ENCODE results near the gene ILDR2.

The ILDR2 gene

DNA sequence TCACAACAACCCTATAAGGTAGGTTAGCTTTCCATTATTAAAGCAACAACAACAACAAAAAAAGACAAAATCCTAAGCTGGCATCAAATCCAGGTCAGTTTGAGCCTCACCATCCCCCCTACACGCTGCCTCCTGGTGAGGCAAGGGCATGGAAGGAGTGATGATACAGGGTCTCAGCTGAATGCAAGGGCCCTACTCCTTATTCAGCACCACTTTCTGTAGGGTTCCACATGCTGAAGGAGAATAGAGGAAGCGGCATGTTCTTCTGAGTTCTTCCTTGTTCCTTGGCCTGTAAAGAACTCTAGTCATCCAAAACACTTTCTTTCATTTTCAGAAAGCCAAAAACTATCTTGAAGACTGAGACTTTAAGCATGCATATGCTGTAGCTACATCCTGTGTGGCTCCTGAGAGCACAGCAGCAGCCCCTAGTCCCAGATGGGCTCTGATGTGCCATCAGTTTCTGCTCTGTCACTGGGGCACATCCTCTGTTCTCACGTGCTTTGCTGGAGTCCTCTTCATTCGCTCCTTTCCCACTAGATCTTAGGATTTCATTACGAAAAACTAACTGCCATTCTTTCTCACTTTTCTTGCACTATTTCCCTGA is 6.2 kb downstream of the ILDR2 start:
- DNase-seq = no peak

GRCh38 chr1:166960858-166961474 is 14.4 kb downstream of the ILDR2 start:
- DNase-seq = no peak

DNA sequence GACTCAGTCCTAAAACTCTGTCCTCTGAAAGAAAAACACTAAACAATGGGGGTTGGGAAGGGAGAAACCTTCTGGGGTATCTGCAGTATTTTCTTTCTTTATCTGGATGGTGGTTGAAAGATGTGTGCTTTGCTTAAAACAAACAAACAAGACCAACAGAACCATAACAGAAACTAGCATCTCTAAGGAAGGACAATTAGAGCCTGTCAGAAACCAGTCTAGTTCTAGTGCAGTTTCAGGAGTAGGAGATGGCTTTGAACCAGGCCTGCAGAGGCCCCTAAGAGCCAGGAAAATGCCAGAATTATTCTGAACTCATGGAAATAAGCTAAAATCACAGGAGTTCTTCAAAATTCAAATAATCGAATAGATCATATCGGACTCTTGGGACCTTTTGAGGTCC is 18.5 kb downstream of the ILDR2 start:
- DNase-seq = no peak

DNA sequence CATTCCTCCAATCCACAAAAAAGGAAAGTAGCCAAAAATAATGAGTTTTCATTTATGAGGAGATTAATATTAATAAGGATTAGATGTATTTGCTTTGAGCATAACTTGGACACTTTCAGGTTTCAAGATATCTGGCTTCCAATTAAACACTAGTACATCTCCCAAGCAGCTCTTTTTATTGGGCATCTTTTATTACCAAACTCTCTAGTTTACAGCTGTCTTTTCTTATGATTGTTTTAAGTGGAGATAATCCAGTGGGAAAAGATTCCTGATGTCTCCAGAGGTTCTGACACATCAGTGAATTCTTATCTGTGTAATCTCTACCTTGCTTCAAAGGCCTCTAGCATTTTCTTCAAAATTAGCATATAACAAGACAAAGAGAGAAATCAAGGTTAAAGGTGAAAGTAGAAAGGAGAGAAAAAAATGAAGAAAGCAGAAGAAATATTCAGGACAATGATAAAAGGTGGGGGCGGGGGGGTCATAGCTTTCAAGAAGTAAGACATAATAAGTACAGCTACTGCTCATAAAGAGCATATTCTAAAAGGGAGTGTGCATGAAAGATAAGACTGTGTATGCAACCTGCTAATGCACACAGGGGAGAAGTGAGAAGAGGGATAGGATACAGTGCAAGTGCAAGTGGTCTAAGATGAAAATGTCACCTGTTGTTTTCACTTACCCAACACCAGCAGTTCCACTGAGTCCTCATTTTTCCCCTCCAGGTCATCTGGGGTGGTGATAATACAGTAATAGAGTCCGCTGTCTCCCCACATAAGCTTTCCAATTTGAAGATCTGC is 19.1 kb downstream of the ILDR2 start:
- no peak for DNase-seq

DNA sequence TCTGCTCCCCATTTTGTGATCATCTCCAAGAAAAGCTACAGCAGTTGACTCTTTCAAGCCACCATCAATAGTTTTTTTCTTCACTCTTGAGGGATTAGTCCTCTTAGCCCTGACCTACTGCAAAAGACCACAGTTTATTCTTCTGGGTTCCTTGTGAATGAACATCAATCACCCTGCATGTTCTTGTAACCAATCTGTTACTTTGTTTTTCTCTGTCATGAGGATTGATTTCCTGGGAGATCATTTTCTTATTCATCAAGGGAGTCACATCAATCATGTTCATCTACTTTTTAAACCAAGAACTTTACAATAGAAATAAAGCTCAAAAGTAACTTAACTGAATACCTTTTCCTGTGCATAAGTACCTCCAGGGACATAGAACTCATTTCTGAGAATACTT is 21.8 kb downstream of the ILDR2 start:
- DNase-seq = no peak

GRCh38 chr1:166952002-166952746 is 23.2 kb downstream of the ILDR2 start:
- DNase-seq = no peak

DNA sequence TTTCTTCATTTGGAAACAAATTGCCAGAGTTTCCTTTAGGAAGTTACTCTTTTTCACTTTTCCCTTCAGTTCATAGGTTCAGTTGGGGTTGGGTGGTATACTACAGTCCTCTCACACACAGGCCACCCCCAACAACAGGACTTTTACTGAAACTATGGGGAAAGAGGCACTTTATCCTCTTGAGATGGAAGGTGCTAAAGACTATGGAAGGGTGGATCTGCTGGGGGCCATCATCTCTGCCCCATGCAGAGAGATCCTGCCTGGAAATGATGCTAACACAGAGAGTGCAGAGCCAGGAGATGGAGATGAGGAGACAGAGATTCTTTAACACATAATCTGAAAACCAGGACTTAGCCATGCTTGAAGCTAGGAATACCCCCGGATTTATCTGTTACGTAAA is 24.3 kb downstream of the ILDR2 start:
- DNase-seq = no peak

DNA sequence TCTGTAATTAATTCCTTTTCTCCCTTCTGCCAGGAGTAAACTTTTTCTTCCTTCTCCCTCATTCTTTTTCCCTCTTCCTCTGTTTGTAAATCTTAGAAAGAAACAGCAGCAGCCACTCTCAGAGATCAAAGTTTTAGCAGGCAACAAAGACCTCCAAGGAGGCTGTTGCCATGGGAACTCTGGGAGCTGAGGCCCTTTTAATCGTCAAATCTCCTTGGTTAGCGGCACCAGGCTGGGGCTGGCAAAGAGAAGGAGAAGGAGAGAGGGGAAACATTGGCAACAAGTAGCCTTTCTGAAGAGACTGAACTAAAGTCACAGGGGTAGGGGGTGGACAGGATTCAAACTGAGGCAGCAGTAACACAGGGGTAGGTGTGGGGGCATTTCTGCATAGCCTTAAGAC is 25.2 kb downstream of the ILDR2 start:
- no peak for DNase-seq

DNA sequence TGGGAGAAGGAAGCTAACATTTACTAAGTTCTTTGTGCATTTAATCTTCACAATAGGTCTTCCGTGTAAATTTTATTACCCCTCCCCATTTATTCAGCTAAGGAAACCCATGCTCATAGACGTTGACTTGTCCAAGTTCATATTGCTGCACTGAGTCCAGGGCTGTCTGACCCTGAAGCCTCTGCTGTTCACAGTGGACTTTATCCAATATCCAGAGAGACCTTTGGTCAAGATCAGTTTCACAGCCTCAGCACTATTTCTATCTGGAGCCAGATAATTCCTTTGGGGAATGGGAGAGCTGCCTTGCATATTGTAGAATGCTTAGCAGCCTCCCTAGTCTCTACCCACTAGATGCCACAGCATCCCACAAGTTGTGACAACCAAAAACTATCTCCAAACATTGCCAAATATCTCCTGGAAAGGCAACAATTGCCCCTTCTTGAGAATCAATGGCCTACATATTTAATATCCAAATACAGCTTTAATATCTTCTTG is 26.4 kb downstream of the ILDR2 start:
- no peak for DNase-seq

DNA sequence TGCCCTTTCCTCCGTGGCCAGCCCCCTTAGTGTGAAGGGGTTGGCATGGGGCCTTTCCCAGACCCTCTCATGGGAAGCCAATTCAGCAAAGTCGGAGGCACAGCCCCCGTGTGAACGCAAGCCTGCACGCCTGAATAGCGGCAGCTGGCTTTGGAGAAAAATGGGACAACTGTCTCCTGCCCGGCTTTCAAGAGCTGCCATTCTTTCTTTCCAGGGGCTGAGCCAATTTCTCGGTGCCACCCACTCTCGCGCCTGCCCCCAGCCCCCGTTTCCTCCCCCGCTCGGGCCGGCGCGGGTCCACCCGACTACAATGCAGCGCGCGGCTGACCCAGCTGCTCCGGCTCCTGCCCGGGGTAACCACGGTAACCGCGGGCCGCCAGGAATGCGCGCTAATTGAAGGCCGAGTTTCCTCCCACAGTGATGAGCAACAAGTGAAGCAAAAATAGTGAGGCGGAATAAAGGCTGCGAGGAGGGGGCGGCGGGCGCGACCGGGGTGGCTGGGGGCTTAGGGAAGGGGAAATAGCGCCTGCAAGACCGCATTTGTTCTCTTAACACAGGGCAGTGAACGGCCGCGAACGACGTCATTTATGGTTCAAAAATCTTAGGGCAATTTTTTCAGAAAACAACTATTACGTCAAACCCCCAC is 27.8 kb downstream of the ILDR2 start:
- peak; percentile 77 for DNase-seq

DNA sequence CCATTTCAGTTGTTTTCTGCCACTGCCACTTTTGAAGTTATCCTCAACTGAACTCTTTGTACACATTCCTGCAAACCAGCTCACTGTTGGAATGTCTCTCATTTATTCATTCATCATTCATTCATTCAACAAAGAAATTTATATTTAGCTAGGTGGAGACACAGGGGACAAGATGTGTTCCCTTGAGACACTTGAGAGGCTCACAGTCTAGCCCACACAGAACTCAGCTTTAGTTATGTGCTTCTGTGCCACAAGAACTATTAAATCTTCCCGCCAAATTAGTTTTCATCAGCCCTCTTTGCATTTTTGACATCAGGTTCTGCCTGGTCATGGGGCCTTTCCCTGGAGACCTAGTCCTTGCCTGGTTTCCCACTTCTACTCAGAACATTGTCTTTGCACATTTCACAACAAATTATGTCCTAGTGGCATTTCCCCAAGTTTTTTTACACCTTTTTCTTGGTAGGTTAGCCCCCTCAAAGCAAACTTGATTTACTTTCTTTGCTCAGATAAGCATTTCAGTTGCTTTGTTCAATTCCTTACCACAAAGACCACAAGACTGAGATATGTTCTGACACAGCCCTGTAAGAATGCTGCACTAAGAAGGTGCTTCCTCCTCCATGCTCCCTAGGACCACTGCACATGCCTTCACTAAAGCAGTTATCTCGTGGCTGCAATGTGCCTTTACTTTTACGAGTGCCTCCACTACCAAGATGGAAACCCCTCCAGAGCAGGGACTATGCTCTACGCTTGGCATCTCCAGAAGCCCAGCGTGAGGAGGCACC is 31.0 kb downstream of the ILDR2 start:
- no peak for DNase-seq

GRCh38 chr1:166939741-166940375 is 35.5 kb downstream of the ILDR2 start:
- DNase-seq = no peak

DNA sequence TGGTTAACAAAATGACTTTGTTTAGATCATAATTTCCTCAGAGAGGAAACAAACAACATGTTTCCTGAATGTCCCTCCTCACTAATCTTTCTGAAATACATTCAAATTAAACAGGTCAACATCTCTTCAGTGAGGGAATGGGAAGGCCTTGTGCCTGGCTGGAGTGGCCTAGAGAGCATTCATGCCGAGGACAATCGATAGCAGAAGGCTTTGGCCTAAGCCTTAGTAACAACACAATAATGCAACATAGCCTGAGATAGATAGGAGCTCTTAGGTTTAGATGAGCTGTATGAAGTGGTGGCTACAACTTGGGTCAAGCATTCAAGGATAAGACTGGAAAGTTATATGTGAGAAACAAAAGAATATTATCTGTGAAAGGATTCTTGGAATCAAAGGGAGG is 37.4 kb downstream of the ILDR2 start:
- DNase-seq = no peak

GRCh38 chr1:166937329-166937728 is 38.0 kb downstream of the ILDR2 start:
- no peak for DNase-seq

GRCh38 chr1:166933633-166934032 is 41.7 kb downstream of the ILDR2 start:
- DNase-seq = no peak

- no peak for DNase-seq
Measured at GRCh38 chr1:166933140-166933539, 42.2 kb downstream of the ILDR2 start.

GRCh38 chr1:166929911-166930310 is 45.4 kb downstream of the ILDR2 start:
- no peak for DNase-seq

DNA sequence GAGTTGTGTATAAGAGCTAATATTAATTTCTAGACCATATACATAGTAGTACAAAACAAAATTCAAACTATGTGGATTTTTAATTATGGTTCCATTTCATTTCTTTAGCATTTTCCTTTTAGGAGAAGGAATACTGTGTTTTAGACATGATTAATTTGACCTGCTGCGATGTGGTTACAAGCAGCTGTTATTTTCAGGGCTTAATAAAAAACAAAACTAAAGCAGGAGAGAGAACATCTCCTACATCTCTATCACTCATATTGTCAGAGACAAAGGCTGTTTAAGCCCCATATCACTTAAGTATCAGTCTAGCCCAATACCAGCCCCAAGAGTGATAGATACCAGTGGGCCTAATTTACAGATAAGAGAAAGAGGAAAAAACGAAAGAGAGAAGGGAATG is 47.6 kb downstream of the ILDR2 start:
- DNase-seq = no peak

GRCh38 chr1:166925810-166926478 is 49.4 kb downstream of the ILDR2 start:
- no peak for DNase-seq

DNA sequence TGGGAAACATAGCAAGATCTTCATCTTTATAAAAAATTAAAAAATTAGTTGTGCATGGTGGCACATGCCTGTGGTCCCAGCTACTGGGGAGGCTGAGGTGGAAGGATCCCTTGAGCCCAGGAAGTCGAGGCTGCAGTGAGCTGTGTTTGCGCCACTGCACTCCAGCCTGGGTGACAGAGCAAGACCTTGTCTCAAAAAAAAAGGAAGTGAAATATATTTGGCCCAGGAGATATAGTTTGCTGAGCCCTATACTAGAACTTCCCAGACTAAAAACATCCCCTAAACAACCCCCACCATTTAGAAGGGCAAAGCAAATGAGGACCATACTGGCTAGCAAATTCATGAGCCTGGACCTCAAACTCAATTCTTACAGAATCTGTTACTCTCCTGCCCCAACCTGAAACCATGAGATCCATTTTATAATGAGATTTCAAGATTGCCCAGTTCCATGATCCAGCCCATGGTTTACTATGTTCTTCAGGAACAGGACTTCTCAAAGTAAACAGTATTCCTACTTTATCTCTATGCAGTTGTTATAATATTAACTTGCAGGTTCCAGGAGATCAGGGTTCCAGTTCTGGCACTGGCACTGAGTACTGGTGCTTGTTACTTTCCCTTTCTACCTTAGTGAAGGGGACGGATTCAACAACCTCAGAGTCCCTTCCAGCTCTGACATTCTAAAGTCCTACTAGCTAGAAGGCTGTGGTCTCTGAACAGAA is 50.4 kb downstream of the ILDR2 start:
- DNase-seq = no peak

All from NCI-H1092 (cell line).